HepG2 (cell line): ENCODE measurements around the gene CPHXL2. TPM values are rescaled to one million over a fixed set of nuclear protein-coding genes. Genes with fewer than 3 reads are reported as not detected.

Source experiments
- ARHGAP35 ChIP-seq: sonication (generic); formaldehyde crosslinking; IDR thresholded peaks from 2 replicates; pipeline ENCODE4 v1.9.0; 2022; ENCODE audit warnings: mild to moderate bottlenecking, inconsistent platforms, moderate library complexity, missing genetic modification reagents, borderline replicate concordance
- ATF1 ChIP-seq: IDR thresholded peaks from 2 replicates; pipeline ENCODE4 v1.6.1; 2016; ENCODE audit warnings: mild to moderate bottlenecking, control low read depth
- CBFB ChIP-seq: sonication (generic); formaldehyde crosslinking; IDR thresholded peaks from 2 replicates; pipeline ENCODE4 v1.4.0; 2020; ENCODE audit warnings: missing genetic modification reagents
- FOXA3 ChIP-seq: IDR thresholded peaks from 2 replicates; pipeline ENCODE4 v1.6.1; 2016; ENCODE audit warnings: missing genetic modification reagents, missing compliant biosample characterization
- GABPA ChIP-seq, 2 experiments: IDR thresholded peaks; 2 replicates each; pipeline ENCODE4 v1.6.1; 2011 to 2016; ENCODE audit warnings: low read depth in 2 of 2, low read length in 1 of 2, missing biosample characterization in 1 of 2, missing genetic modification characterization in 1 of 2
- KAT8 ChIP-seq: IDR thresholded peaks from 2 replicates; pipeline ENCODE4 v1.6.1; 2016; ENCODE audit warnings: missing genetic modification reagents, missing compliant biosample characterization
- MEIS2 ChIP-seq: sonication (generic); formaldehyde crosslinking; IDR thresholded peaks from 2 replicates; pipeline ENCODE4 v1.9.0; 2021; ENCODE audit warnings: mild to moderate bottlenecking, missing genetic modification reagents
- MTA3 ChIP-seq: sonication (generic); formaldehyde crosslinking; IDR thresholded peaks from 2 replicates; pipeline ENCODE4 v1.4.0; 2020; ENCODE audit warnings: missing genetic modification reagents
- SUZ12 ChIP-seq: fragments of 150-350 bp; IDR thresholded peaks from 2 replicates; pipeline ENCODE4 v1.6.1; 2014; ENCODE audit warnings: low read depth, low read length
- TOPORS ChIP-seq: sonication (generic); formaldehyde crosslinking; IDR thresholded peaks from 2 replicates; pipeline ENCODE4 v1.8.0; 2023; ENCODE audit warnings: mild to moderate bottlenecking, missing genetic modification reagents
- XBP1 ChIP-seq: sonication (generic); formaldehyde crosslinking; IDR thresholded peaks from 2 replicates; pipeline ENCODE4 v1.5.0; 2020; ENCODE audit warnings: missing genetic modification reagents
- ZIK1 ChIP-seq: sonication (generic); formaldehyde crosslinking; IDR thresholded peaks from 2 replicates; pipeline ENCODE4 v1.5.0; 2020; ENCODE audit warnings: mild to moderate bottlenecking, low read depth, missing genetic modification reagents, borderline replicate concordance
- ZNF510 ChIP-seq: sonication (generic); formaldehyde crosslinking; IDR thresholded peaks from 2 replicates; pipeline ENCODE4 v1.4.0; 2020; ENCODE audit warnings: low read depth, mild to moderate bottlenecking, missing genetic modification reagents
- ZNF780A ChIP-seq: sonication (generic); formaldehyde crosslinking; IDR thresholded peaks from 2 replicates; pipeline ENCODE4 v1.8.0; 2022; ENCODE audit warnings: mild to moderate bottlenecking, missing genetic modification reagents, moderate library complexity
- ZNF850 ChIP-seq: sonication (generic); formaldehyde crosslinking; conservative IDR thresholded peaks from 2 replicates; pipeline ENCODE4 v1.9.0; 2021; ENCODE audit warnings: mild to moderate bottlenecking, missing genetic modification reagents
- polyA plus RNA-seq, 8 experiments: library from polyadenylated mRNA; depleted of rRNA in 3 of 8; stranded (reverse) in 7 of 8; unstranded in 1 of 8; fragments of >200 nt; fragmentation: Illumina TruSeq in 4 of 8; extraction: Trizol in 4 of 8; gene quantifications; 2 replicates each; pipeline versions ENCODE4 v1.2.1 to v1.2.3, GENCODE V29; 2011 to 2016; ENCODE audit warnings: low read depth in 4 of 8, missing spikeins in 1 of 8, mixed read lengths in 1 of 8; ENCODE audit not compliant: insufficient read depth in 1 of 8
- total RNA-seq, 5 experiments: library from RNA; depleted of rRNA; stranded (reverse); fragments of >200 nt; fragmentation: Illumina TruSeq; extraction: Trizol; gene quantifications; 2 replicates each; pipeline ENCODE4 v1.2.3, GENCODE V29; 2016; ENCODE audit warnings: low read depth in 1 of 5
- TF ChIP-seq, protein P1 (sequence below): sonication (generic); formaldehyde crosslinking; IDR thresholded peaks from 2 replicates; pipeline ENCODE4 v1.4.0; 2020; ENCODE audit warnings: missing genetic modification reagents, mild to moderate bottlenecking, borderline replicate concordance
- TF ChIP-seq, protein P2 (sequence below): conservative IDR thresholded peaks from 2 replicates; pipeline ENCODE4 v1.6.1; 2018; ENCODE audit warnings: missing genetic modification reagents
- TF ChIP-seq, protein P3 (sequence below): fragments of 450-650 bp; IDR thresholded peaks from 2 replicates; pipeline ENCODE4 v1.6.1; 2016
- TF ChIP-seq, protein P4 (sequence below): IDR thresholded peaks from 2 replicates; pipeline ENCODE4 v1.6.1; 2012; ENCODE audit warnings: low read depth, low read length, improper control_type of control experiment

Gene CPHXL2
- total and polyA plus RNA-seq, 2 of the 13 experiments (the other 11 are each of a cell fraction or from before 2014, with no cell fraction given) = not detected

DNA sequence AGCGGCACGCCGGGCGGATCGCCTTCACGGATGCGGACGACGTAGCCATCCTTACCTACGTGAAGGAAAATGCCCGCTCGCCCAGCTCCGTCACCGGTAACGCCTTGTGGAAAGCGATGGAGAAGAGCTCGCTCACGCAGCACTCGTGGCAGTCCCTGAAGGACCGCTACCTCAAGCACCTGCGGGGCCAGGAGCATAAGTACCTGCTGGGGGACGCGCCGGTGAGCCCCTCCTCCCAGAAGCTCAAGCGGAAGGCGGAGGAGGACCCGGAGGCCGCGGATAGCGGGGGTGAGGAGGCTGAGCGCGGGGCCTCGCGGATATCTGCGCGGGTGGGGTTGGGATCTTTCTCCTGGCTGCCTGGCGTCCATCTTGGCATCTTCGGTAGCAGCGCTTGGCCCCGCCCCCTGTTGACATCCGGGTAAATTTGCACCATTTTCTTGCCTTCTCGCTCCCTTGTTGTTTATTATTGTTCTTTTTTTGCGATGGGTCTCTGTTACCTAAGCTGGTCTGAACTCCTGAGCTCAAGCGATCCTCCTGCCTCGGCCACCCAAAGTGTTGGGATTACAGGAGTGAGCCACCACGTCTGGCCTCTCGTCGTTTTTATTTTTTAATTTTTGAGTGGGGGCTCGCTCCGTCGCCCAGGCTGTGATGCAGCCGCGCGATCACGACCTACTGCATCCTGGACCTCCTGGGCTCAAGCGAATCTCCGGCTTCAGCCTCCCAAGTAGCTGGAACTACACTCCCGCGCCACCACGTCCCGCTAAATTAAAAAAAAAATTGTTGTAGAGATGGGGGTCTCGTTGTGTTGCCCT is 28.3 kb downstream of the CPHXL2 start (continued):
- TF ChIP-seq, protein P1, sequence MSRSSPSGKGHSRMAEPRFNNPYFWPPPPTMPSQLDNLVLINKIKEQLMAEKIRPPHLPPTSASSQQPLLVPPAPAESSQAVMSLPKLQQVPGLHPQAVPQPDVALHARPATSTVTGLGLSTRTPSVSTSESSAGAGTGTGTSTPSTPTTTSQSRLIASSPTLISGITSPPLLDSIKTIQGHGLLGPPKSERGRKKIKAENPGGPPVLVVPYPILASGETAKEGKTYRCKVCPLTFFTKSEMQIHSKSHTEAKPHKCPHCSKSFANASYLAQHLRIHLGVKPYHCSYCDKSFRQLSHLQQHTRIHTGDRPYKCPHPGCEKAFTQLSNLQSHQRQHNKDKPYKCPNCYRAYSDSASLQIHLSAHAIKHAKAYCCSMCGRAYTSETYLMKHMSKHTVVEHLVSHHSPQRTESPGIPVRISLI (CRISPR knock-in tag) = 0 out of 2 replicates have a peak, but pooled peaks have one; percentile 31
- TF ChIP-seq MEIS2 = peak; percentile 16; the same call in 1 of the 2 replicates
- TF ChIP-seq, protein P2, sequence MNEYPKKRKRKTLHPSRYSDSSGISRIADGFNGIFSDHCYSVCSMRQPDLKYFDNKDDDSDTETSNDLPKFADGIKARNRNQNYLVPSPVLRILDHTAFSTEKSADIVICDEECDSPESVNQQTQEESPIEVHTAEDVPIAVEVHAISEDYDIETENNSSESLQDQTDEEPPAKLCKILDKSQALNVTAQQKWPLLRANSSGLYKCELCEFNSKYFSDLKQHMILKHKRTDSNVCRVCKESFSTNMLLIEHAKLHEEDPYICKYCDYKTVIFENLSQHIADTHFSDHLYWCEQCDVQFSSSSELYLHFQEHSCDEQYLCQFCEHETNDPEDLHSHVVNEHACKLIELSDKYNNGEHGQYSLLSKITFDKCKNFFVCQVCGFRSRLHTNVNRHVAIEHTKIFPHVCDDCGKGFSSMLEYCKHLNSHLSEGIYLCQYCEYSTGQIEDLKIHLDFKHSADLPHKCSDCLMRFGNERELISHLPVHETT (CRISPR knock-in tag) = 0 out of 2 replicates have a peak, but pooled peaks have one; percentile 20
- 0 out of 2 replicates have a peak, but pooled peaks have one; percentile 84 for TF ChIP-seq ZNF780A
- peak; percentile 43; the same call in 1 of the 2 replicates for TF ChIP-seq KAT8 (CRISPR knock-in tag)
- TF ChIP-seq TOPORS (CRISPR knock-in tag) = no peak
- TF ChIP-seq ARHGAP35 (CRISPR knock-in tag) = peak; percentile 21; the same call in 1 of the 2 replicates
- TF ChIP-seq ZNF510 (CRISPR knock-in tag) = no peak
- TF ChIP-seq MTA3 (CRISPR knock-in tag) = no peak
- no peak for TF ChIP-seq GABPA (IDR thresholded peaks at IDR 0.05; ENCODE audit: low read depth, low read length)
- peak; percentile 69 for TF ChIP-seq GABPA (CRISPR knock-in tag; IDR thresholded peaks at IDR 0.05; ENCODE audit: low read depth)
- TF ChIP-seq XBP1 (CRISPR knock-in tag) = no peak
- TF ChIP-seq ZNF850 (CRISPR knock-in tag) = 0 out of 2 replicates have a peak, but pooled peaks have one; percentile 72
- TF ChIP-seq ZIK1 = peak; percentile 82; the same call in 1 of the 2 replicates
- TF ChIP-seq SUZ12 = no peak
- TF ChIP-seq, protein P3, sequence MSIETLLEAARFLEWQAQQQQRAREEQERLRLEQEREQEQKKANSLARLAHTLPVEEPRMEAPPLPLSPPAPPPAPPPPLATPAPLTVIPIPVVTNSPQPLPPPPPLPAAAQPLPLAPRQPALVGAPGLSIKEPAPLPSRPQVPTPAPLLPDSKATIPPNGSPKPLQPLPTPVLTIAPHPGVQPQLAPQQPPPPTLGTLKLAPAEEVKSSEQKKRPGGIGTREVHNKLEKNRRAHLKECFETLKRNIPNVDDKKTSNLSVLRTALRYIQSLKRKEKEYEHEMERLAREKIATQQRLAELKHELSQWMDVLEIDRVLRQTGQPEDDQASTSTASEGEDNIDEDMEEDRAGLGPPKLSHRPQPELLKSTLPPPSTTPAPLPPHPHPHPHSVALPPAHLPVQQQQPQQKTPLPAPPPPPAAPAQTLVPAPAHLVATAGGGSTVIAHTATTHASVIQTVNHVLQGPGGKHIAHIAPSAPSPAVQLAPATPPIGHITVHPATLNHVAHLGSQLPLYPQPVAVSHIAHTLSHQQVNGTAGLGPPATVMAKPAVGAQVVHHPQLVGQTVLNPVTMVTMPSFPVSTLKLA = peak; percentile 46
- peak; percentile 49; the same call in 1 of the 2 replicates for TF ChIP-seq CBFB (CRISPR knock-in tag)
- TF ChIP-seq, protein P4, sequence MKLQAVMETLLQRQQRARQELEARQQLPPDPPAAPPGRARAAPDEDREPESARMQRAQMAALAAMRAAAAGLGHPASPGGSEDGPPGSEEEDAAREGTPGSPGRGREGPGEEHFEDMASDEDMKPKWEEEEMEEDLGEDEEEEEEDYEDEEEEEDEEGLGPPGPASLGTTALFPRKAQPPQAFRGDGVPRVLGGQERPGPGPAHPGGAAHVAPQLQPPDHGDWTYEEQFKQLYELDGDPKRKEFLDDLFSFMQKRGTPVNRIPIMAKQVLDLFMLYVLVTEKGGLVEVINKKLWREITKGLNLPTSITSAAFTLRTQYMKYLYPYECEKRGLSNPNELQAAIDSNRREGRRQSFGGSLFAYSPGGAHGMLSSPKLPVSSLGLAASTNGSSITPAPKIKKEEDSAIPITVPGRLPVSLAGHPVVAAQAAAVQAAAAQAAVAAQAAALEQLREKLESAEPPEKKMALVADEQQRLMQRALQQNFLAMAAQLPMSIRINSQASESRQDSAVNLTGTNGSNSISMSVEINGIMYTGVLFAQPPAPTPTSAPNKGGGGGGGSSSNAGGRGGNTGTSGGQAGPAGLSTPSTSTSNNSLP = no peak
- TF ChIP-seq ATF1 (CRISPR knock-in tag) = no peak
- TF ChIP-seq FOXA3 (CRISPR knock-in tag) = peak; percentile 82
